ENCODE results near the gene NFATC4.

DNA sequence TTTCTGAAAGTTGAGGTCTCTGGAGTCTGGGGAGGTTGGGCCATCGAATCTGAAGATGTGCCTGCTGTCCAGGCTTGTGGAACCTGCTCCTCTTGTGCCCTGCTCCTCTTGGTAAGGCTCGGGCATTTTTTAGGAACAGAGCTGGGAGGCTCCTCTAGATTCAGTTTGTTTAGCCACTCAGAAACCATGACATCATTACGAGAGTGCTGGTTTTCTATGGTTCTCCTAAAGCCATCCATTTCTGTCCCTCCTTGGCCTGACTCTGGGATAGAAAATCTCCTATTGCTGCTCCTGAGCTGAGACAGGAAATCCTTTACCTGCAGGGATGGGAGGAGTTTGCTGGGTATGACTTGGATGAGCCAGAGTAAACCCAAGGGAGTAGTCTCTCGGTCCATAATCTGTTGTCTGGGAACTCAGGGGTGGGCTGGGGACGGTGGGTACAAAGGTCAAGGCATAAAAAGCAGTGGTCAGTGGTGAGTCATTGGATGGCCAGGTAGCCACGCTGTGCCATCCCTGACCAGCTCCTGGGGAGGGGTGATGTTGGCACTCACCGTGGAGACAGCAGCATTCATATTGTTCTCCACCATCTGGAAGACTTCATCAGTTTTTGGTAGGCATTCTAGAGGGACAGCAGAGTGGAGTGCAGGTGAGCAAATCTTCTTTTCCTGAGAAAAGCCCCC lies 30.7 kb upstream of the NFATC4 start:
- TF ChIP-seq, protein P1, sequence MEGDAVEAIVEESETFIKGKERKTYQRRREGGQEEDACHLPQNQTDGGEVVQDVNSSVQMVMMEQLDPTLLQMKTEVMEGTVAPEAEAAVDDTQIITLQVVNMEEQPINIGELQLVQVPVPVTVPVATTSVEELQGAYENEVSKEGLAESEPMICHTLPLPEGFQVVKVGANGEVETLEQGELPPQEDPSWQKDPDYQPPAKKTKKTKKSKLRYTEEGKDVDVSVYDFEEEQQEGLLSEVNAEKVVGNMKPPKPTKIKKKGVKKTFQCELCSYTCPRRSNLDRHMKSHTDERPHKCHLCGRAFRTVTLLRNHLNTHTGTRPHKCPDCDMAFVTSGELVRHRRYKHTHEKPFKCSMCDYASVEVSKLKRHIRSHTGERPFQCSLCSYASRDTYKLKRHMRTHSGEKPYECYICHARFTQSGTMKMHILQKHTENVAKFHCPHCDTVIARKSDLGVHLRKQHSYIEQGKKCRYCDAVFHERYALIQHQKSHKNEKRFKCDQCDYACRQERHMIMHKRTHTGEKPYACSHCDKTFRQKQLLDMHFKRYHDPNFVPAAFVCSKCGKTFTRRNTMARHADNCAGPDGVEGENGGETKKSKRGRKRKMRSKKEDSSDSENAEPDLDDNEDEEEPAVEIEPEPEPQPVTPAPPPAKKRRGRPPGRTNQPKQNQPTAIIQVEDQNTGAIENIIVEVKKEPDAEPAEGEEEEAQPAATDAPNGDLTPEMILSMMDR (conservative IDR thresholded peaks at IDR 0.05; ENCODE audit: low read depth, low read length): no peak
- TF ChIP-seq EZH2phosphoT487 (IDR thresholded peaks at IDR 0.05; ENCODE audit: borderline replicate concordance, low read length) (no peak), EZH2 (IDR thresholded peaks at IDR 0.05; ENCODE audit: low read length, unreplicated experiment) (no peak)
